Effector memory CD4-positive, alpha-beta T cell (primary cell): ENCODE results near the gene HTR2A.

Experiments
- DNase-seq, 3 donors: peaks; one replicate each; pipeline ENCODE4 v3.0.0-alpha.2; 2020
- H3K27ac ChIP-seq: 2 replicates; pipeline ENCODE4 v1.7.0; 2013; ENCODE audit warnings: mild to moderate bottlenecking, low read length, moderate library complexity; ENCODE audit not compliant: insufficient read depth, poor library complexity, severe bottlenecking
- H3K27me3 ChIP-seq: replicated peaks from 2 replicates; pipeline ENCODE4 v1.7.0; 2013; ENCODE audit warnings: mild to moderate bottlenecking, low read length; ENCODE audit not compliant: insufficient read depth, control insufficient read depth, poor library complexity, severe bottlenecking
- H3K36me3 ChIP-seq: 2 replicates; pipeline ENCODE4 v1.7.0; 2013; ENCODE audit warnings: mild to moderate bottlenecking, low read length, moderate library complexity; ENCODE audit not compliant: control insufficient read depth, insufficient read depth
- H3K4me1 ChIP-seq: 2 replicates; pipeline ENCODE4 v1.7.0; 2013; ENCODE audit warnings: low read length, mild to moderate bottlenecking; ENCODE audit not compliant: control insufficient read depth, insufficient read depth, poor library complexity, severe bottlenecking
- H3K4me3 ChIP-seq: 2 replicates; pipeline ENCODE4 v1.7.0; 2013; ENCODE audit warnings: low read length, low read depth, mild to moderate bottlenecking; ENCODE audit not compliant: insufficient read depth, poor library complexity, severe bottlenecking
- H3K9me3 ChIP-seq: 2 replicates; pipeline ENCODE4 v1.7.0; 2013; ENCODE audit warnings: mild to moderate bottlenecking, low read length, moderate library complexity; ENCODE audit not compliant: control insufficient read depth

HTR2A gene

DNA sequence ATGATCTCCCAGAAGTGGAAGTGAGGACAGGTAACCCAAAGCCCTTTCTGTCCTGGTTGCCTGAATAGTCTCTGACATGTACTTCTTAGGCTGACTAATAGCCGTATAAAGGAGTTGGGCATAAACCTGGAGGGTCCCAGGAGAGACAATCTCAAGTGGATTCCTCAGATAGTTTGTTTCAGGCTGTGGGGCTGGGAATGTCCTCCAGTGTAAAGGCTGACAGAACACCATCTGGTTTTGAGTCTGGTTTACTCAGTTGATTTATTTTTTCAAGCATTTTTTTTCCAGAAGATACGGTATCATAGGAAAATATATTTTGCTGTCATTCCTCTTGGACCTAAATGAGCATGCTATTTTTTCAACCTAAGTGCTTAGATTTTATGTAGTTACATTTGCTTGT is 15.2 kb downstream of the HTR2A start:
- no peak for DNase-seq
- no peaks in the 10 kb centered on the region for H3K9me3 ChIP-seq
- H3K4me3 ChIP-seq, result no peak overlapping the region
- no peak overlapping the region for H3K27ac ChIP-seq
- peaks cover 2% of the 10 kb centered on the region for H3K27me3 ChIP-seq
- H3K4me1 ChIP-seq, result no peaks in the 10 kb centered on the region
- no peaks in the 10 kb centered on the region for H3K36me3 ChIP-seq

- no peaks in the 10 kb centered on the region for H3K36me3 ChIP-seq
These were observed 22.8 kb downstream of the HTR2A start for GRCh38 chr13:46874006-46874405.

DNA sequence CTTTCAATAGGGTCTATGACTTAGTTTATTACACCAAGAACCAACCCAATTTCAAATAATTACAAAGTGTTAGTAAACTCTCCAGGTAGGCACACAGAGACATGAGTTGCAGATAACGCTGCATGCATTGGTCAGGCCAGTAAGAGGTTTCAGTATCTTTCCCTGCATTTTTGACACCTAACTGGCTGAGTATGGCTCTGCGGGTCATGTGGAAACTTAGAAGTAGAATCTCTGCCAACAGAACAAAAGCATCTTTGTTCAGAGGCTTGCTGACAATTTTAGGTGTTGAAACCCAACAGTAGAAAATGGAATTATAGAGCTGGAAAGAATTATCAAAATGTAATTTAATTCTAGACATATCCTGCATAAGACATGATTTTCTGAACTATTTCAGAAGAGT is 25.3 kb downstream of the HTR2A start:
- H3K9me3 ChIP-seq, result no peaks in the 10 kb centered on the region
- H3K27me3 ChIP-seq, result no peaks in the 10 kb centered on the region
- no peak overlapping the region for H3K4me3 ChIP-seq
- no peak for DNase-seq
- no peaks in the 10 kb centered on the region for H3K36me3 ChIP-seq
- no peaks in the 10 kb centered on the region for H3K4me1 ChIP-seq
- no peak overlapping the region for H3K27ac ChIP-seq

More at GRCh38 chr13:46874006-46874405, 22.8 kb downstream of the HTR2A start:
- H3K27me3 ChIP-seq, result no peaks in the 10 kb centered on the region
- H3K27ac ChIP-seq, result no peak overlapping the region
- DNase-seq, result no peak
- H3K4me1 ChIP-seq, result no peaks in the 10 kb centered on the region
- H3K9me3 ChIP-seq, result no peaks in the 10 kb centered on the region
- no peak overlapping the region for H3K4me3 ChIP-seq

DNA sequence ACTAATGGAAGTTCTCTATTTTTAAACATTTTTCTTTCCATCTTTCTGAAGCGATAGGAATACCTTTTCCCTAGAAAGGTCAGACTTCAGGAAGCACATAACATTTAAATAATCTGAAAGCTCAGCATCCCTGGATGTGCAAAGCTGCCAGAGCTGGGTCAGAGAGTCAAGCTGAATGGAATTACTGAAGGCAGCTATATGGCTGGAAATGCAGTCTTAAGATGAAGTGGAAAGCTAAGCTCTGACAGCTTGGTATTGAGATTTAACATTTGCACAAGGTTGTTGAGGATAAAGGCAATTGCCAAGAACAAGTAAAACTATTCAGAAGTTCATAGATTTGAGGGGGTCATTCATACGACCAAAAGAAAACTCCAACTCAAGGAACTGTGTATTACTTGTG is 28.8 kb downstream of the HTR2A start:
- H3K27me3 ChIP-seq, result no peaks in the 10 kb centered on the region
- no peaks in the 10 kb centered on the region for H3K9me3 ChIP-seq
- no peak overlapping the region for H3K4me3 ChIP-seq
- no peak for DNase-seq
- no peaks in the 10 kb centered on the region for H3K4me1 ChIP-seq
- H3K36me3 ChIP-seq, result no peaks in the 10 kb centered on the region
- H3K27ac ChIP-seq, result no peak overlapping the region

DNA sequence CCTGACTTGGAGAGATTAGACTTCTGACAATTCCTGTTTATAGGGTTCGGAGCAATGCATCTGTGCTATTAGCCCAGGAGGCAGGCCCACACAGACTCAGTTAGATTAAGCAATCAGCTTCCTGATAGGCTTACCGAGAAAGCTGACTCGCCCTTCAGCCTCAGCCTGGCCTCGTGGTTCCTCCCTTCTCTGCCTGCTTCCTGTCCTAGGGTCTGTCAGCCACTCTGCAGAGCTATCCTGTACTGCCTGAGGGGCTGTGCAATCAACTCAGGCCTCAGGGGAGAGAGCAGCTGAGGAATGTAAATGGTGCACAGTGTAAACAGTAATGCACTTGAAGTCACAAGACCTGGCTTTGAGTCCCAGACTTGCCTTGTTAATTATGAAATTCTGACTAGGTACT is 30.7 kb downstream of the HTR2A start:
- H3K36me3 ChIP-seq, result no peaks in the 10 kb centered on the region
- no peaks in the 10 kb centered on the region for H3K4me1 ChIP-seq
- DNase-seq, result no peak
- H3K4me3 ChIP-seq, result no peak overlapping the region
- H3K9me3 ChIP-seq, result no peaks in the 10 kb centered on the region
- no peaks in the 10 kb centered on the region for H3K27me3 ChIP-seq
- H3K27ac ChIP-seq, result no peak overlapping the region

GRCh38 chr13:46864941-46865340 is 31.9 kb downstream of the HTR2A start:
- Histone ChIP-seq H3K9me3 (no peaks in the 10 kb centered on the region), H3K36me3 (no peaks in the 10 kb centered on the region), H3K27ac (no peak overlapping the region), H3K4me1 (no peaks in the 10 kb centered on the region), H3K27me3 (no peaks in the 10 kb centered on the region), H3K4me3 (no peak overlapping the region)
- no peak for DNase-seq

- no peaks in the 10 kb centered on the region for H3K27me3 ChIP-seq
- no peaks in the 10 kb centered on the region for H3K4me1 ChIP-seq
- no peaks in the 10 kb centered on the region for H3K9me3 ChIP-seq
- H3K36me3 ChIP-seq, result no peaks in the 10 kb centered on the region
- DNase-seq, result no peak
- no peak overlapping the region for H3K4me3 ChIP-seq
- no peak overlapping the region for H3K27ac ChIP-seq
These were observed 34.9 kb downstream of the HTR2A start for GRCh38 chr13:46861959-46862358.

GRCh38 chr13:46860722-46861121 is 36.1 kb downstream of the HTR2A start:
- H3K27ac ChIP-seq, result no peak overlapping the region
- no peaks in the 10 kb centered on the region for H3K36me3 ChIP-seq
- H3K4me3 ChIP-seq, result no peak overlapping the region
- DNase-seq, result no peak
- H3K4me1 ChIP-seq, result no peaks in the 10 kb centered on the region
- no peaks in the 10 kb centered on the region for H3K27me3 ChIP-seq
- H3K9me3 ChIP-seq, result no peaks in the 10 kb centered on the region

- Histone ChIP-seq H3K27ac (no peak overlapping the region), H3K4me3 (no peak overlapping the region), H3K9me3 (no peaks in the 10 kb centered on the region), H3K36me3 (no peaks in the 10 kb centered on the region), H3K4me1 (no peaks in the 10 kb centered on the region), H3K27me3 (no peaks in the 10 kb centered on the region)
- DNase-seq, result no peak
These were observed 38.1 kb downstream of the HTR2A start for GRCh38 chr13:46858776-46859175.

DNA sequence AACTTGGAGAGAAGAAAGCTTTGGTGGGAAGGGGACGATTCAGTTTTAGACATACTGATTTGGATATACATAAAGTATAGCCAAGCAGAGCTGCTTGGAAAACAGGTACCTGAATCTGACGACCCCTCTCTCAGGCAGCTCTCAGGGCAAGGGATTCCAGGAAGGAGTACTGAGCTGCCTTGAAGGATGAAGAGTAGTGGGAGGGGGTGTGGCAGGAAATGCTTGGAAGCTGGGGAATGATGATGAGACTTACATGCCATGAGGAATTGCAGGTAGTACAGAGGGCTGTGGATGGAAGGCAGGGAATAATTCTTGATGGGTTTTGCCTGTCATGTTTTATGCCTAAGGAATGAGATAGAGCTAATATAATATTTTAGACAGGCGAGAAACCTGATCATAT is 38.7 kb downstream of the HTR2A start:
- H3K27ac ChIP-seq, result no peak overlapping the region
- H3K36me3 ChIP-seq, result no peaks in the 10 kb centered on the region
- H3K27me3 ChIP-seq, result no peaks in the 10 kb centered on the region
- H3K4me3 ChIP-seq, result no peak overlapping the region
- no peak for DNase-seq
- no peaks in the 10 kb centered on the region for H3K4me1 ChIP-seq
- H3K9me3 ChIP-seq, result no peaks in the 10 kb centered on the region

DNA sequence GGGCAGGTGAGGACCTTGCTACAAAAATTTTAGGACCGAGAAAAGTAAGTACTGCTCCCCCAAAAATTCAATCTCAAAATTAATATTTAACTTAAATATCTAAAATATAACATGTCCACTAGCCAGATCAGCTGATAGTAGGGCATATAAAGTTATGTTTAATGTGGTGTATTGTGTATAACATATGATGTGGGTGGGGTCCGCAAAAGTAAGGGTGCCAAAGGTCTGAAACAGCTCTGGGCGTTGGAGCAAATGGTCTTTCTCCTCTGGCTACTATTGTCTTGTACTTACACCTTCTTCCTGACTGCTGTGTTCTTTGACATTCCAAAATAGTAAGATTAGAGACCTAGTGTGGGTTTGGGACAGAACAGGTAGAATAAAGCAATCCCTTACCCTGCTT is 41.2 kb downstream of the HTR2A start:
- Histone ChIP-seq H3K4me3 (no peak overlapping the region), H3K27ac (no peak overlapping the region), H3K36me3 (no peaks in the 10 kb centered on the region), H3K9me3 (no peaks in the 10 kb centered on the region), H3K27me3 (peaks cover 3% of the 10 kb centered on the region), H3K4me1 (no peaks in the 10 kb centered on the region)
- DNase-seq, result no peak
